ENCODE data around the gene PSMC5.
"Not testable (repeated sequence)": the region's sequence is repeated elsewhere in the genome, so short reads cannot be mapped to it uniquely, and the experiment has no call there.

The PSMC5 gene

GRCh38 chr17:63874061-63874626 lies 46.9 kb downstream of the PSMC5 start:
- DNase-seq (ENCODE audit: low read depth); H3K4me3 ChIP-seq (ENCODE audit: low read depth, low read length): not testable (repeated sequence)

GRCh38 chr17:63874693-63875092 lies 47.5 kb downstream of the PSMC5 start:
- H3K4me3 ChIP-seq (ENCODE audit: low read depth, low read length); DNase-seq (ENCODE audit: low read depth): not testable (repeated sequence)

GRCh38 chr17:63878413-63878812 lies 51.2 kb downstream of the PSMC5 start:
- H3K4me3 ChIP-seq (ENCODE audit: low read depth, low read length); DNase-seq (ENCODE audit: low read depth): not testable (repeated sequence)

GRCh38 chr17:63880706-63881105 lies 53.5 kb downstream of the PSMC5 start:
- no peak for TF ChIP-seq CTCF (IDR thresholded peaks at IDR 0.05; ENCODE audit: control insufficient read depth, extremely low read depth, insufficient read depth)
- H3K4me3 ChIP-seq (ENCODE audit: low read depth, low read length) = no peak overlapping the region
- no peak for DNase-seq (ENCODE audit: low read depth)

GRCh38 chr17:63881337-63881736 lies 54.1 kb downstream of the PSMC5 start:
- not testable (repeated sequence) for H3K4me3 ChIP-seq (ENCODE audit: low read depth, low read length); DNase-seq (ENCODE audit: low read depth)
- peak; percentile 13; the same call in 1 of the 2 replicates for TF ChIP-seq CTCF (IDR thresholded peaks at IDR 0.05; ENCODE audit: control insufficient read depth, extremely low read depth, insufficient read depth)
